KOPT-K1 (cell line): Measurements from ENCODE around the gene MYMX.
A peak's percentile ranks its signal among the peaks of the same experiment; 100 is the strongest.

Experiments used
- H3K27ac ChIP-seq: fragments of 200-600 bp; sonication (generic); 2 replicates; pipeline ENCODE4 v1.5.1; 2016; ENCODE audit warnings: antibody characterized with exemption, mild to moderate bottlenecking, low read depth, low read length; ENCODE audit not compliant: poor library complexity, severe bottlenecking
- H3K36me3 ChIP-seq: fragments of 200-600 bp; sonication (generic); 2 replicates; pipeline ENCODE4 v1.5.1; 2017; ENCODE audit warnings: antibody characterized with exemption, mild to moderate bottlenecking, low read length, moderate library complexity; ENCODE audit not compliant: insufficient read depth
- H3K9me3 ChIP-seq: fragments of 200-600 bp; sonication (generic); 2 replicates; pipeline ENCODE4 v1.5.1; 2017; ENCODE audit warnings: antibody characterized with exemption, low read length, mild to moderate bottlenecking; ENCODE audit not compliant: insufficient read depth, poor library complexity, severe bottlenecking

MYMX gene

DNA sequence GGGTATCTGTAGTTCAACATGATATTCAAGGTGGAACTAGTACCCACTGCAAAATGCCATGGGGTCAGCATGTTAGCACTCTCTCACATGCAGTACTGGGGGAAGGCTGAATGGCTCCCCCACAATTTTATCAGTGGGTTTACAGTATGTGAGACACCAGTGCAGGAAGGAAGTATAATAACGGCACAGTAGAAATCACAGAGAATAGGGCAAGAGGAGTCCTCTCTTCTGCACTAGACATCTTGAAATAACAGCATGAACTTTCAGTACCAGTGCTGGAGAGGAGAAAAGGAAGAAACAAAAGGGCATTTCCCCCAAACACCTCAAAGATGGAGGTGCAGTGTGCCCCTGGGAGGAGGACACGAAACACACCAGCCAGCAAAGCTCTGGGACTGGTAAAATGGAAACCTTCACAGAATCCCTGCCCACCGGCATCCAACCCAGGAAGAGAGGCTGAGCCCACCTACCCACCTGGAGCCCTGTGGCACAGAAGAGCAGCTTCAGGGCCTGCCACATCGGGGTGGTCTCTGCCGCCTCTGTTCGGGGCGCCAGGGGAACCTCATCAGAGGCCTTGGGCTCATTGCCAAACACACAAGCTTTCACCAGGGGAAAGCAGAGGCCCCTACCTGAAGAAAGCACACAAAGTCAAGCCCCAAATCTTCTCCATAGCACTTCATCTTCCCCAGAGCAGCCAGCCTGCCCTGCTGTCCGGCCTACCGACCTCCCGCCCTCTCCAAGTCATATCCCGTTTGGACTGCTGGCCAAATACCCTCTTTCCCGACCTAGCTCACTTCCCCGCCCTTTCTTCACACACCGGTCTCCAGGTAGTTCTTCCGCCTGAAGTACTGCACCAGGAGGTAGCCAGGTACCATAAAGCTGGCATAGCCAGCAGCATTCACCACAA, 39.4 kb downstream of the MYMX start:
- Histone ChIP-seq H3K27ac (peak overlapping the region; percentile 75), H3K9me3 (no peaks in the 10 kb centered on the region), H3K36me3 (peaks cover 71% of the 10 kb centered on the region)

DNA sequence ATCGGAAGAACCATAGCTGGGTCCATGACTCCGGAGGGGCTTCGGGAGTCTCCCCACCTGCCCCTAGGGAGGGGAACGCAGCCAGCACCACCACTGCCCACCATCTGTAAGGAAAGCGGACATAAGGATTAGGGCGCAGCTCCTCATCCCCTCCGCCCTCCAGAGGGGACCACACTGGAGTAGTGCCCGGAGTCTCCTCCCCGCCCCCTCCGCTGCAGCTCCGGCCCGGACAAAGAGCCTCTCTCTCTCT, 40.0 kb downstream of the MYMX start:
- Histone ChIP-seq H3K27ac (peak overlapping the region; percentile 75), H3K9me3 (no peaks in the 10 kb centered on the region), H3K36me3 (peaks cover 70% of the 10 kb centered on the region)

GRCh38 chr6:44257025-44257752, 40.5 kb downstream of the MYMX start, which contains the start of gene SLC35B2:
Gene SLC35B2 (minus strand): TSS chr6:44257528. CDS start chr6:44257410, 118 bp downstream.
- no peaks in the 10 kb centered on the region for H3K9me3 ChIP-seq
- peak within 1 kb of the TSS; percentile 75 for H3K27ac ChIP-seq
- H3K36me3 ChIP-seq = peaks cover 69% of the 10 kb centered on the region

DNA sequence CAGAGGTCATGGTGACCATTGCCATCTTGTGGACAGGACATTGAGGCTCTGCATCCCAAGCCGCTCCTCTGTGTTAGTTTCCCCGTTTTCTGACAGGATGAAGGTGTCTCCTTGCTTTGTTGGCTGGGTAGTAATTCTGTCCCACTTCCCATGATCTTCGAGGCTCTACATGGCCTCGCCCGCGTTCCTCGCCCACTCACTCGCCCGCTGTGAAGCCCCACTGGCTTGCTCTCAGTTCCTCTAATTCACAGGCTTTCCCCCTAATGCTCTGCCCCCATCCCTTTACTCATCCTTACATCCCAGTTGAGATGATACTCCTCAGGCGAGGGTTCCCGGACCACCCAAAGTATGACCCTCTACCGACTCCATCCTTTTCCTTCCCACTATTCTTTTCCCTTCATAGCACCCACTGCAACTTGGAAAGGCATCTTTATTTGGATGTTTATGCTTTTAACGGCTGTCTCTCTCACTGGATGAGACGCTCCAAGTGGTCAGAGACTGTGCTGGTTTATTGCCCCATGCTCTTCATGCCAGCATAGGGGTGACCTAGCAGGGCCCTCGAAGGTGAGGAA, 41.1 kb downstream of the MYMX start:
- Histone ChIP-seq H3K9me3 (no peaks in the 10 kb centered on the region), H3K27ac (peak overlapping the region; percentile 75), H3K36me3 (peaks cover 67% of the 10 kb centered on the region)

DNA sequence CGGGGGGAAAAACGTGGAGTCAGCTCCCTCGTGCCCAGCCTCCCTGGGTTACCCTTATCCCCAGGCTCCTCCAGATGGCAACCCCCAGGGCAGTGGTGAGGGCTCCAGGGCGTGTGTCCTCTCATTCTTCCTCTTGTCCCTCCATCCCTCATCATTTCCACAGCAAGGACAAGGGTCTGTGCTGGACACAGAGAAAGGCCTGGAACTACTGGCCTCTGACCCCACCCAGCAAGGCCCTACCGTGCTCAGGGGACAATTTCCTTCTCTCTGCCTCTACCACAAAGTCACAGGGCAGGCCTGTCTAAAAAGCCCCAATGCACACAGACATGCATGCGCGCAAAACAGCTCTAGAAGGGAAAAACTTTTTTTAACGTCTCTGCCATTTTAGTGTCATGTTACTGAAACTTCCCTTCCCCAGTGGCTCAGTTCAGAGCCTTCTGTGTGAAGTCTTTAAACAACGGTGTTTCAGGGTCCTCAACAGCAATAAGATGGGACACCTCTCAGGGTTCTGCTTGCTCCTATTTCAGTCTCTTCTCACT, 41.7 kb downstream of the MYMX start:
- H3K9me3 ChIP-seq = no peaks in the 10 kb centered on the region
- H3K36me3 ChIP-seq = peaks cover 64% of the 10 kb centered on the region
- H3K27ac ChIP-seq = no peak overlapping the region

GRCh38 chr6:44258921-44259320, 42.2 kb downstream of the MYMX start:
- Histone ChIP-seq H3K9me3 (no peaks in the 10 kb centered on the region), H3K36me3 (peaks cover 59% of the 10 kb centered on the region), H3K27ac (no peak overlapping the region)

DNA sequence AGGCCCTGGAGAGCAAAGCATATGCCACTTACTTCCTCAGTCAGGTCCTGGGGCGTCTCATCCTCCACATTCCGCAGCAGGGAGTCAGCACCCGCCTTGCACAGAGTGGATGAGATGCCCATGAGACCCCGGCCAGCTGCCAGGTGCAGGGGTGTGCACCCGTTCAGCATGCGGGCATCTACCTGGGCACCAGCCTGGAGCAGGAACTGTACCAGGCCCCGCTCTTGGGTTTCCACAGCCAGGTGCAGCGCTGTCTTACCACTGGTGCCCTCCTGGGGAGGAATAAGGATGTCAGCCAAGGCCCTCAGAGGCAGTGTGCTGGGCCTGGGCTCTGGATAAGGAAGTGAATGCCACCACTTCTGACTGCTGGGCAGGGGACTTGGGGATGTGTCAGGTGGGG, 43.3 kb downstream of the MYMX start:
- no peak overlapping the region for H3K27ac ChIP-seq
- H3K36me3 ChIP-seq = peaks cover 48% of the 10 kb centered on the region
- no peaks in the 10 kb centered on the region for H3K9me3 ChIP-seq

DNA sequence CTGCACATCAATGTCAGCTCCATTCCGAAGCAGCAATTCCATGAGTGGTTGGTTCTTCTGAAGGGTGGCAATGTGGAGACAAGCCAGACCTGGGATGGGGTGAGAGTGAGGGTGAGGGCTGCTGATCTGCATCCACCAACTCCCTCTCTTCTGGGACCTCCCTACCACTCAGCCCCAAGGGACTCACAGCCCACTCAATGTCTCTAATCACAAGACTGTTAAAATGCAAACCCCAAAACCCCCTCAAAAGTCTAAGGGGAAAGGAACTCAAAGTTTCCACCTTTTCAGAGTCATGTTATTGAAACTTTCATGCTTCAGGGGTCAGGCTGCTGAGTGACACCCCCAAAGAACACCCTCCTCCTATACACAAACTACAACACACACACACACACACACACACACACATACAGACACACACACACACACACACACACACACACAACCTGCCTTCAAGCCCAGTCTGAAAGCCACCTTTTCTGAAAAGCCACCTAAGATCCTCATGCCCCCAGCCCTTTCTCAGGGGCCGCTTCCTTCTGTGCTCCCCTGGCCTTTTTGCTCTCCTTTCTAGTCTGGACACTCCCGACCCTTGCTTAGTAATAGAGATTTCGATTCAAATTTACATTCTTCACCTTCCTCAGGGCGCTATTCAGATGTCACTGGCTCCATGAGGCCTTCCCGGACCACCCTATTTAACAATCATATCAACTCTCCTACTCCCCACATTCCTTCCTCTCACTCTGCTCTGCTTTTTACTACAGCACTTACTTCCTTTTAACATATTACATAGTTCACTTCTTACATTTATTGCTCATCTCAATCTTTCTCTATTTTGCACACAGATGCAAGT, 43.9 kb downstream of the MYMX start:
- H3K36me3 ChIP-seq = peaks cover 41% of the 10 kb centered on the region
- no peak overlapping the region for H3K27ac ChIP-seq

DNA sequence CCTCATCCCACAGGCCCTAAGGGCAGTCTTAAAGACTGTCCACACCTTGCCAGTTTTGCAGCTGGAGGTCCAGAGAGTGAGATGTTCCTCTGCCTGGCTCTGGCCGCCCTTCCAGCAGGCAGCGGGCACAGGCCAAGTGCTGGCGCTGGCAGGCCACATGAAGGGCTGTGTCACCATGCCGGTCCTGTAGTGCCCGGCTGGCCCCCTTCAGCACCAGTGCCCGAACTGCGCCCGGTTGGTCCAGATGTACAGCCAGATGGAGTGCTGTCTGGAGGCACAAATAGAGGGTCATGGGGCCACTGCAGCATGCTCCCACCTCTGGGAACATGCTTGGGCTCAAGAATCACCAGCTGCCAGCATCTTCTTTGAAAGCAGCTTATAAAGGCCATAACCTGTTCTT, 44.9 kb downstream of the MYMX start:
- peaks cover 39% of the 10 kb centered on the region for H3K36me3 ChIP-seq
- H3K9me3 ChIP-seq = no peaks in the 10 kb centered on the region
- H3K27ac ChIP-seq = no peak overlapping the region

More for the DNA sequence above, 43.9 kb downstream of the MYMX start:
- no peaks in the 10 kb centered on the region for H3K9me3 ChIP-seq

GRCh38 chr6:44262467-44263353, 46.0 kb downstream of the MYMX start:
- Histone ChIP-seq H3K9me3 (no peaks in the 10 kb centered on the region), H3K27ac (peak overlapping the region; percentile 15), H3K36me3 (peaks cover 39% of the 10 kb centered on the region)

DNA sequence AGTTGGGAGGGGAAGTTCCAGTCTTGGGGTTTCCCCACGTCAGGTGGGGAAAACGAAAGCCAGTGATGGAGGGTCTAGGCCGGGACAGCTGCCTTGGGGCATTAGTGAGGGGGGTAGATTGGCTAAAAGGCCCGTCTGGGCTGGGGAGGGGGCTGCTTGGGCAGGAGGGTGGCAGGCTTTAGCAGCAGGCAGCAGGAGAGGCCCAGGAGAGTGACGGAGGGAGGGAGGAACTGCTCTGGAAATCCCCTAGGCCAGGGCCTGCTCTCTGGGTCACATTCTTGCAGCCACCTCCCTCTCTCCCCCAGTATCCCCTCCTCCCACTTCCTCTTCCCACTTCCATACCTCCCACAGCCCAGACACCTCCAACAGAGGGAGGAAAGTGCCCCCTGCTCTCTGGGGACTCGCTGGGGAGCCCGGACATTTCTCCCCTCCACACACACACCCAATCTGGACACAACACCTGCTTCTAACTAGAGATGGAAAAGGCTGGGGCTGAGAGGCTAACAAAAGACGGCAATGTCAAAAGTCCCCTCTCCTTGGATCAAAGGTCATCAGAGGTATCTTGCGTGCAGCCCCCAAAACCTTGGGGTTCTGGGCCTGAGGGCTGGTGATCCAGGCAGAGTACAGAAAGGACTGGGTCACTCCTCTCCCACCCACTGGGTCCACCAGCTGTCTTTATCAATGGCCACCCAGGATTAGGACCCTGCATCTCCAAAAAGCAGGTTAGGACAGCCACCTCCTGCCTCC, 46.8 kb downstream of the MYMX start:
- peaks cover 39% of the 10 kb centered on the region for H3K36me3 ChIP-seq
- H3K9me3 ChIP-seq = no peaks in the 10 kb centered on the region
- H3K27ac ChIP-seq = peak overlapping the region; percentile 69

DNA sequence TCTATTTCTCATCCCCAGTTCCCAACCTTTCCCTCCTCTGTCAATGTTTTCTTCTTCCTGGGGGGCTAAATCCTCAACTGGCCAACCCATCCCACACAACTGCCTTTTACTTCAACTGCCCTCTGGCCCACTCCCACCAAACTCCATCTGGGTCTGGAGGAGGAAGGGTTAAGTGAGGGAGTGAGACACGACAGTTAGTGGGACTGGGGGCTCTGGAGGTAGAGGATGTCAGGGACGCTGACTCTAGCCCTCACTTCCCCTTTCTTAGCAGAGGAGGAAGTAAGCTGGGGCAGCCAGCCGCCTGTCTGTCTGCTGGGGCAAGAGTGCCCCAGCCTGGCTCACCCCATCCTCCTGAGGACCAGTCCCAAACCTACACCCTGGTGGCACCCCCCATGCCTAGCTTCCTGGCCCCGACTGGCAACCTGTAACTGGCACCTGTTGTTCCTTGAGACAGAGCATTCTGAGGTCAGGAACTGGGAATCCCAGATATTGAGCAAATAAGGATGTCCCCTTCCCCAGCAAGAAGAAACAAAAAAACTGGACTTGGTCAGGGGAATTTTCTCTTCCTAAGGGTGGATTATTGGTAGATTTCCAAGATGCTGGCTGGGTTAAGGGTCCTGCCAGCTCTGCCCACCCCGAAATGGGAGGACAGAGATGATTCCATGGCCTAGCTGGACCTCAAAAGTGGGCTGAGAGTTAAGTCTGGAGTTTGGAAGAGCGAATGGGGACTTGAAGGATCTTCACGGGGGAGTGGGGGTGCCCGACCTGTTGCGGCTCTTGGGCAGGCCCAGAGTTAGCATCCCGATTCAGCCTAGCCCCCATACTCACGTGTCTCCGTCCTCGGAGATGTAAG, 47.7 kb downstream of the MYMX start:
- Histone ChIP-seq H3K36me3 (peaks cover 32% of the 10 kb centered on the region; the same call in 1 of the 2 replicates), H3K9me3 (no peaks in the 10 kb centered on the region), H3K27ac (peak overlapping the region; percentile 69)
